Placental pericyte (primary cell): Measurements from ENCODE around the gene NEU1. TPM values are rescaled to one million over a fixed set of nuclear protein-coding genes. Genes with fewer than 3 reads are reported as not detected.

ENCODE experiments used
- small RNA-seq: library from RNA; depleted of rRNA; stranded (forward); fragments of <200 nt; gene quantifications from one replicate; pipeline ENCODE3, GENCODE V24; 2012; ENCODE audit warnings: low replicate concordance
- total RNA-seq: library from RNA; depleted of rRNA; stranded (reverse); fragments of >200 nt; gene quantifications from 2 replicates; pipeline ENCODE4 v1.2.3, GENCODE V29; 2012

Gene NEU1
- total RNA-seq = 84.3 and 201 TPM in 2 replicates

GRCh38 chr6:31862344-31863235 is at the start of gene NEU1:
Gene NEU1 (minus strand): TSS chr6:31862821. CDS start chr6:31862776, 45 bp downstream.

GRCh38 chr6:31901953-31902643 is 39.5 kb upstream of the NEU1 start, which contains the start of gene ZBTB12:
Gene ZBTB12 (minus strand): TSS chr6:31902086. CDS start chr6:31901305, 781 bp downstream.

GRCh38 chr6:31897612-31898382 is 35.2 kb upstream of the NEU1 start, which contains the start of gene EHMT2:
Gene EHMT2 (minus strand): TSS chr6:31897698. CDS start chr6:31897677, 21 bp downstream.

GRCh38 chr6:31878726-31879125 is 16.1 kb upstream of the NEU1 start, which contains the start of gene SLC44A4:
Gene SLC44A4 (minus strand): TSS chr6:31878997. CDS start chr6:31878980, 17 bp downstream.

GRCh38 chr6:31827286-31828079 is 35.1 kb downstream of the NEU1 start, which contains the start of gene HSPA1B:
Gene HSPA1B (plus strand): TSS chr6:31827738. CDS start chr6:31827951, 213 bp downstream.

GRCh38 chr6:31815025-31815838 is 47.4 kb downstream of the NEU1 start, which contains the start of the genes HSPA1A and HSPA1L:
Gene HSPA1A (plus strand): TSS chr6:31815543. CDS start chr6:31815757, 214 bp downstream.
Gene HSPA1L (minus strand): TSS chr6:31815283. CDS start chr6:31811972, 3,311 bp downstream.

Small RNA genes lying within 50 kb of the gene (small RNA-seq; reads per million reads assigned to genes)
- 35.7 reads per million, percentile 97 among the genes with 10 or more reads in this experiment for gene SNORD48
- not detected for gene SNORD52

Other genes with a start within 250 kb of the NEU1 start
- not detected in 2 replicates for gene AIF1, start 247.6 kb downstream of the NEU1 start, total RNA-seq
- 55.1 and 105 TPM in 2 replicates for gene PRRC2A, start 242.1 kb downstream of the NEU1 start, total RNA-seq
- gene BAG6, start 210.2 kb downstream of the NEU1 start, total RNA-seq = 185 and 217 TPM in 2 replicates
- gene APOM, start 206.9 kb downstream of the NEU1 start, total RNA-seq = 0.72 and 3.3 TPM in 2 replicates
- 17.1 and 25.5 TPM in 2 replicates for gene C6orf47, start 202.0 kb downstream of the NEU1 start, total RNA-seq
- 20.0 and 22.8 TPM in 2 replicates for gene GPANK1, start 197.8 kb downstream of the NEU1 start, total RNA-seq
- gene CSNK2B, start 196.7 kb downstream of the NEU1 start, total RNA-seq = 198 and 356 TPM in 2 replicates
- 5.2 and 8.3 TPM in 2 replicates for gene LY6G5B, start 192.8 kb downstream of the NEU1 start, total RNA-seq
- 0.66 and 2.7 TPM in 2 replicates for gene LY6G5C, start 181.8 kb downstream of the NEU1 start, total RNA-seq
- gene ABHD16A, start 159.5 kb downstream of the NEU1 start, total RNA-seq = 48.6 and 51.0 TPM in 2 replicates
- gene LY6G6F, start 156.0 kb downstream of the NEU1 start, total RNA-seq = not detected in 2 replicates
- not detected in 2 replicates for gene LY6G6D, start 147.5 kb downstream of the NEU1 start, total RNA-seq
- gene LY6G6C, start 141.1 kb downstream of the NEU1 start, total RNA-seq = not detected in 2 replicates
- not detected in 2 replicates for gene MPIG6B, start 139.4 kb downstream of the NEU1 start, total RNA-seq
- 36.5 and 45.7 TPM in 2 replicates for gene DDAH2, start 133.5 kb downstream of the NEU1 start, total RNA-seq
- 585 and 1,126 TPM in 2 replicates for gene CLIC1, start 126.3 kb downstream of the NEU1 start, total RNA-seq
- gene MSH5, start 122.8 kb downstream of the NEU1 start, total RNA-seq = 7.0 and 26.8 TPM in 2 replicates
- gene SAPCD1, start 100.2 kb downstream of the NEU1 start, total RNA-seq = 0.44 and 1.1 TPM in 2 replicates
- 0.14 and 0.44 TPM in 2 replicates for gene VWA7, start 85.5 kb downstream of the NEU1 start, total RNA-seq
- gene VARS1, start 67.1 kb downstream of the NEU1 start, total RNA-seq = 51.6 and 105 TPM in 2 replicates
- 19.9 and 54.0 TPM in 2 replicates for gene LSM2, start 55.9 kb downstream of the NEU1 start, total RNA-seq
- 0.72 and 0.88 TPM in 2 replicates for gene HSPA1L, start 47.5 kb downstream of the NEU1 start, total RNA-seq
- gene HSPA1A, start 47.3 kb downstream of the NEU1 start, total RNA-seq = 81.4 and 101 TPM in 2 replicates
- gene HSPA1B, start 35.1 kb downstream of the NEU1 start, total RNA-seq = 78.3 and 86.0 TPM in 2 replicates
- under 0.01 TPM in 1 of 2 replicates, not detected in the other for gene SLC44A4, start 16.2 kb upstream of the NEU1 start, total RNA-seq
- 35.0 and 51.1 TPM in 2 replicates for gene EHMT2, start 34.9 kb upstream of the NEU1 start, total RNA-seq
- gene ZBTB12, start 39.3 kb upstream of the NEU1 start, total RNA-seq = 1.4 and 2.8 TPM in 2 replicates
- gene C2, start 64.9 kb upstream of the NEU1 start, total RNA-seq = 0.29 and 14.2 TPM in 2 replicates
- gene CFB, start 83.3 kb upstream of the NEU1 start, total RNA-seq = 2.3 and 62.8 TPM in 2 replicates
- gene NELFE, start 96.2 kb upstream of the NEU1 start, total RNA-seq = 125 and 137 TPM in 2 replicates
- gene SKIC2, start 96.4 kb upstream of the NEU1 start, total RNA-seq = 51.0 and 70.0 TPM in 2 replicates
- 17.3 and 31.7 TPM in 2 replicates for gene DXO, start 109.3 kb upstream of the NEU1 start, total RNA-seq
- 1.7 and 10.3 TPM in 2 replicates for gene C4A, start 119.2 kb upstream of the NEU1 start, total RNA-seq
- gene C4B, start 152.0 kb upstream of the NEU1 start, total RNA-seq = 1.4 and 6.3 TPM in 2 replicates
- gene CYP21A2, start 175.6 kb upstream of the NEU1 start, total RNA-seq = not detected in 2 replicates
- gene TNXB, start 246.5 kb upstream of the NEU1 start, total RNA-seq = 3.0 and 81.8 TPM in 2 replicates